Stimulated activated effector memory CD8-positive, alpha-beta T cell treated with anti-CD3 and anti-CD28 coated beads, Interleukin-12 subunit alpha, Interleukin-12 subunit beta, amount 100 ng/mL, for 72 hours (primary cell): ENCODE measurements around the gene OR10S1.
"Not testable (repeated sequence)": the region's sequence is repeated elsewhere in the genome, so short reads cannot be mapped to it uniquely, and the experiment has no call there.

Source experiments
- ATAC-seq: fragments of 150-1000 bp; cut with Tn5 transposase; 2 replicates; pipeline ENCODE4 v1.10.0; 2021
- DNase-seq, 2 donors: peaks; one replicate each; pipeline ENCODE4 v3.0.0; 2021 to 2022; ENCODE audit warnings: low spot score in 2 of 2
- H3K27ac Mint-ChIP-seq: one replicate; pipeline ENCODE4 v1.8.0; 2022; ENCODE audit warnings: mild to moderate bottlenecking, mixed read lengths
- H3K36me3 Mint-ChIP-seq: one replicate; pipeline ENCODE4 v1.8.0; 2022; ENCODE audit warnings: mild to moderate bottlenecking, mixed read lengths
- H3K4me1 Mint-ChIP-seq: one replicate; pipeline ENCODE4 v1.8.0; 2022; ENCODE audit warnings: mixed read lengths
- H3K4me3 Mint-ChIP-seq: one replicate; pipeline ENCODE4 v1.8.0; 2022; ENCODE audit warnings: mild to moderate bottlenecking, mixed read lengths
- H3K9me3 Mint-ChIP-seq: one replicate; pipeline ENCODE4 v1.8.0; 2022; ENCODE audit warnings: mixed read lengths

OR10S1 gene, protein sequence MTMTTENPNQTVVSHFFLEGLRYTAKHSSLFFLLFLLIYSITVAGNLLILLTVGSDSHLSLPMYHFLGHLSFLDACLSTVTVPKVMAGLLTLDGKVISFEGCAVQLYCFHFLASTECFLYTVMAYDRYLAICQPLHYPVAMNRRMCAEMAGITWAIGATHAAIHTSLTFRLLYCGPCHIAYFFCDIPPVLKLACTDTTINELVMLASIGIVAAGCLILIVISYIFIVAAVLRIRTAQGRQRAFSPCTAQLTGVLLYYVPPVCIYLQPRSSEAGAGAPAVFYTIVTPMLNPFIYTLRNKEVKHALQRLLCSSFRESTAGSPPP

DNA sequence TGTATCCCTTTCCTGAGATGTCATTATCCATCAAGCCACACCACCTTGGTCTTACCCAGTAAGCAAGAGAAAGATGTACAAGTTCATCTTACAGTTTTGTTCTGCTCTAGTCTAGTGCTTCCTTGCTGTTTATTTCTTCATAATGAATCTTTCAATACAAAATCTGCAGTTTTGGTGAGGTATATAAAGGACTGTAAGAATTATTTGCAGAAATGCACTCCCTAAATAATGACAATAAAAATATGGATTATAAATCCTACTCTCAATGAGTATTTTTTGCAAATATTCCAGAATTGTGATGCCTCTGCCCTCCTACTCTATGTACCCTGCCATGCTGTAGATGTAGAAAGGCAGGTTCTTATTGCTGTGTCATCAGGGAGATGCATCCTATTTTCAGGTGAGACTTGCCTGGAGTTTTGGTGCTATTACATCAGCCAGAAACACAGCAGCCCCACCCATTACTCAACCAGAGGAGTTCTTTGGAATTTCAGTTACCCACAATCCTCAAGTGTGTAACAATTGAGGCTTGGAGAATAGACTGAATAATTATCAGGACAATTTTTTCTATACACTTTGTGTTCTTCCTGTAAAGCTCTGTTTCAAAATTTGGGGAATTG is at the start of gene OR10S1:
Gene OR10S1 (minus strand): TSS at position 51 of the 617 bp plus-strand sequence. CDS start 117 bp downstream, outside the sequence.
- ATAC-seq (no peak), DNase-seq (no peak)

GRCh38 chr11:124026498-124026897 is 48.9 kb upstream of the OR10S1 start, which contains the start of gene OR10G8:
TSS of gene OR10G8 (plus strand) at chr11:124026798. CDS start at chr11:124029623, 2,825 bp downstream.
- H3K27ac Mint-ChIP-seq, result no peak within 1 kb of the TSS
- H3K9me3 Mint-ChIP-seq, result no peaks in the 10 kb centered on the region
- H3K4me3 Mint-ChIP-seq, result no peak within 1 kb of the TSS
- DNase-seq, result no peak
- H3K36me3 Mint-ChIP-seq, result no peaks in the 10 kb centered on the region
- ATAC-seq, result no peak
- no peaks in the 10 kb centered on the region for H3K4me1 Mint-ChIP-seq

More for the DNA sequence above, at the start of gene OR10S1:
- peaks cover 16% of the 10 kb centered on the region for H3K9me3 Mint-ChIP-seq
- H3K4me3 Mint-ChIP-seq, result no peak within 1 kb of the TSS
- H3K4me1 Mint-ChIP-seq, result no peaks in the 10 kb centered on the region
- no peak within 1 kb of the TSS for H3K27ac Mint-ChIP-seq
- no peaks in the 10 kb centered on the region for H3K36me3 Mint-ChIP-seq

- ATAC-seq, result peak; percentile 51
- not testable (repeated sequence) for H3K4me1 Mint-ChIP-seq, DNase-seq, H3K36me3 Mint-ChIP-seq, H3K27ac Mint-ChIP-seq, H3K9me3 Mint-ChIP-seq, H3K4me3 Mint-ChIP-seq
Observed at GRCh38 chr11:124015837-124016236, 38.3 kb upstream of the OR10S1 start.

- H3K36me3 Mint-ChIP-seq, result no peaks in the 10 kb centered on the region
- no peaks in the 10 kb centered on the region for H3K9me3 Mint-ChIP-seq
- H3K4me1 Mint-ChIP-seq, result no peaks in the 10 kb centered on the region
- no peak within 1 kb of the TSS for H3K27ac Mint-ChIP-seq
- ATAC-seq, result no peak
- no peak within 1 kb of the TSS for H3K4me3 Mint-ChIP-seq
- DNase-seq, result no peak
Observed at GRCh38 chr11:124012697-124013096, 35.1 kb upstream of the OR10S1 start, which contains the start of gene OR10G4. TSS of gene OR10G4 (plus strand) at chr11:124012997. CDS start at chr11:124015575, 2,578 bp downstream.

- DNase-seq (no peak), ATAC-seq (no peak)
- no peak within 1 kb of the TSS for H3K27ac Mint-ChIP-seq
- H3K4me3 Mint-ChIP-seq, result no peak within 1 kb of the TSS
- H3K36me3 Mint-ChIP-seq, result no peaks in the 10 kb centered on the region
- H3K9me3 Mint-ChIP-seq, result peaks cover 4% of the 10 kb centered on the region
- H3K4me1 Mint-ChIP-seq, result no peaks in the 10 kb centered on the region
Observed at GRCh38 chr11:123995119-123995518, 17.5 kb upstream of the OR10S1 start, which contains the start of gene OR10G6. TSS of gene OR10G6 (minus strand) at chr11:123995161. CDS start at chr11:123995161, 0 bp downstream.

DNA sequence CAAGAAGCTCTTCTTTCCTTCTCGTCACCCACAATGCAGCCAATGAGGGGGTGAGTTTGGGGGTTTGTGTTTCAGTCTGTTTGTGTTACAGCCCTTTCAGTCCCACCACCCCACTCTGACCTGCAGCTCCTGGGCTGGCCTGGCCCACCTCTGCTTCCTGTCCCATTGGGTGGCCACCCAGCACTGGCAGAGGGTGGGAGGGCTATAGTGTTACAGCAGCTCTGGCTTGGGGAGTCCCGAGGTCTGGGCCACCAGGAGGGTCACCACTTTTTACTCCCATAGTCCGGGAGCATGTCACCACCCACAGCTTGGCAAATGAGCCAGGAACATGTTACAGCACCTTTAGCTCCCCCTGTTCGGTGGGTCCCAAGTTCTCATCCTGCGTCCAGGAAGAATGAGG is 1.7 kb upstream of the OR10S1 start:
- no peak overlapping the region for H3K27ac Mint-ChIP-seq
- no peaks in the 10 kb centered on the region for H3K36me3 Mint-ChIP-seq
- ATAC-seq (no peak), DNase-seq (no peak)
- peaks cover 23% of the 10 kb centered on the region for H3K9me3 Mint-ChIP-seq
- H3K4me3 Mint-ChIP-seq, result no peak overlapping the region
- H3K4me1 Mint-ChIP-seq, result no peaks in the 10 kb centered on the region

DNA sequence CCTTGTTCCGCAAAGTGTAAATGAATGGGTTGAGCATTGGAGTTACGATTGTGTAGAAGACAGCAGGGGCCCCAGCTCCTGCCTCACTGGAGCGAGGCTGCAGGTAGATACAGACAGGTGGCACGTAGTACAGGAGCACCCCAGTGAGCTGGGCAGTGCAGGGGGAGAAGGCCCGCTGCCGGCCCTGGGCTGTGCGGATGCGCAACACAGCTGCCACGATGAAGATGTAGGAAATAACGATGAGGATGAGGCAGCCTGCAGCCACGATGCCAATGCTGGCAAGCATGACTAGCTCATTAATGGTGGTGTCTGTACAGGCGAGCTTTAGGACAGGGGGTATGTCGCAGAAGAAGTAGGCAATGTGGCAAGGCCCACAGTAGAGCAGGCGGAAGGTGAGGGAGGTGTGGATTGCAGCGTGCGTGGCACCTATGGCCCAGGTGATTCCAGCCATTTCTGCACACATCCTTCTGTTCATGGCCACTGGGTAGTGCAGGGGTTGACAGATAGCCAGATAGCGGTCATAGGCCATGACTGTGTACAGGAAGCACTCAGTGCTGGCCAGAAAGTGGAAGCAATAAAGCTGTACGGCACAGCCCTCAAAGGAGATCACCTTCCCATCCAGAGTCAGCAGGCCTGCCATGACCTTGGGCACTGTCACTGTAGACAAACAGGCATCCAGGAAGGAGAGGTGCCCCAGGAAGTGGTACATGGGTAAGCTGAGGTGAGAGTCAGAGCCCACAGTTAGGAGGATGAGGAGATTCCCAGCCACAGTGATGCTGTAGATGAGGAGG is 616 bp downstream of the OR10S1 start:
- ATAC-seq, result peak; percentile 39
- peaks cover 9% of the 10 kb centered on the region for H3K9me3 Mint-ChIP-seq
- DNase-seq, result no peak
- no peaks in the 10 kb centered on the region for H3K4me1 Mint-ChIP-seq
- H3K36me3 Mint-ChIP-seq, result no peaks in the 10 kb centered on the region
- H3K4me3 Mint-ChIP-seq, result no peak overlapping the region
- no peak overlapping the region for H3K27ac Mint-ChIP-seq

- DNase-seq, result no peak
- peaks cover 6% of the 10 kb centered on the region for H3K9me3 Mint-ChIP-seq
- H3K4me1 Mint-ChIP-seq, result no peaks in the 10 kb centered on the region
- H3K27ac Mint-ChIP-seq, result no peak overlapping the region
- ATAC-seq, result no peak
- no peaks in the 10 kb centered on the region for H3K36me3 Mint-ChIP-seq
- no peak overlapping the region for H3K4me3 Mint-ChIP-seq
Observed at GRCh38 chr11:123973816-123974215, 3.8 kb downstream of the OR10S1 start.

GRCh38 chr11:123956752-123957151 is 20.8 kb downstream of the OR10S1 start:
- H3K9me3 Mint-ChIP-seq, result peaks cover 6% of the 10 kb centered on the region
- no peaks in the 10 kb centered on the region for H3K36me3 Mint-ChIP-seq
- DNase-seq (no peak), ATAC-seq (no peak)
- no peaks in the 10 kb centered on the region for H3K4me1 Mint-ChIP-seq
- H3K4me3 Mint-ChIP-seq, result no peak overlapping the region
- no peak overlapping the region for H3K27ac Mint-ChIP-seq

GRCh38 chr11:123945132-123945531 is 32.4 kb downstream of the OR10S1 start:
- no peak overlapping the region for H3K4me3 Mint-ChIP-seq
- no peaks in the 10 kb centered on the region for H3K36me3 Mint-ChIP-seq
- no peak for ATAC-seq
- no peak overlapping the region for H3K27ac Mint-ChIP-seq
- DNase-seq, result no peak
- peaks cover 7% of the 10 kb centered on the region for H3K9me3 Mint-ChIP-seq
- H3K4me1 Mint-ChIP-seq, result no peaks in the 10 kb centered on the region

DNA sequence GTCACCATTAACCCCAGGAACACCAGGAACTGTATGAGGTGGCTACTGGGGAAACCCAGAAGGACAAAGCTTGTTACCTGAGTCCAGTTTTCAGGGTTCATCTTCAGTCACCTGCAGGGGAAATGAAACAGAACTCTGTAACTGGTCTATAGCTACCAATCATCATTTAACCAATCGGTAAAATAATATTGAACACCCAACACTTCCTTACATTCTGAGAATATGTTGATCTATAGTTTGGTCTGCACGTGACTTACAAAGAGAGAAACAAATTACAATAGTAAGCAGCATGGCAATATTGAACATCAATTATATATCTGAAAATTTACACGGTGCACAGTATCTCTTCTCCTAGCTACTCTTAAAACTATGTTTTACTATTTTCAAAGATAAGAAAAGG is 33.8 kb downstream of the OR10S1 start, which contains the start of gene OR6T1:
Gene OR6T1 (minus strand): TSS at position 101 of the 400 bp plus-strand sequence. CDS start 0 bp downstream, at position 101.
- Mint-ChIP-seq H3K4me3 (no peak within 1 kb of the TSS), H3K36me3 (no peaks in the 10 kb centered on the region)
- ATAC-seq, result no peak

GRCh38 chr11:123942413-123942812 is 35.2 kb downstream of the OR10S1 start:
- Mint-ChIP-seq H3K4me3 (no peak overlapping the region), H3K4me1 (no peaks in the 10 kb centered on the region), H3K27ac (no peak overlapping the region), H3K9me3 (peaks cover 10% of the 10 kb centered on the region), H3K36me3 (no peaks in the 10 kb centered on the region)
- no peak for DNase-seq
- no peak for ATAC-seq

More for the DNA sequence above, 33.8 kb downstream of the OR10S1 start, which contains the start of gene OR6T1:
- H3K4me1 Mint-ChIP-seq, result no peaks in the 10 kb centered on the region
- no peak for DNase-seq
- peaks cover 10% of the 10 kb centered on the region for H3K9me3 Mint-ChIP-seq
- no peak within 1 kb of the TSS for H3K27ac Mint-ChIP-seq

DNA sequence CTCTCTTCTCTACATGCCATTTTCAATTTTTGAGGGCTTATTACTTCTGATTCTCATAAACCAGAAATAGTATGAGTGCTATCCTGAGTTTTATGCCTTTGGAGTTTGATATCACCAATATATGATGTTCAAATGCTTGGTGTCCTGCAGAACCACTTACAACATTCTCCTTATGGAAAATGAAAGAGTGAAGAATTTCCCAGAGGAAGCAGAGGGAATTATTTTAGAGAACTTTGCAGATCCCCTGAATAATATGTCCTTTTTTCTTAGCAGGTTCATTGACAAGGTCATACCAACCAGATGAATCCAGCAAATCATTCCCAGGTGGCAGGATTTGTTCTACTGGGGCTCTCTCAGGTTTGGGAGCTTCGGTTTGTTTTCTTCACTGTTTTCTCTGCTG is 38.3 kb downstream of the OR10S1 start, which contains the start of gene OR4D5:
Gene OR4D5 (plus strand): TSS at position 301 of the 400 bp plus-strand sequence. CDS start 0 bp downstream, at position 301.
- H3K36me3 Mint-ChIP-seq, result no peaks in the 10 kb centered on the region
- no peak within 1 kb of the TSS for H3K4me3 Mint-ChIP-seq
- H3K9me3 Mint-ChIP-seq, result peaks cover 12% of the 10 kb centered on the region
- DNase-seq (no peak), ATAC-seq (no peak)
- no peak within 1 kb of the TSS for H3K27ac Mint-ChIP-seq
- no peaks in the 10 kb centered on the region for H3K4me1 Mint-ChIP-seq
